GOT3 (cell line): ENCODE data around the gene TBL1X.

ENCODE experiments used
- DNase-seq: peaks from one replicate; lab custom pipeline; 2025; ENCODE audit warnings: mixed read lengths; lab: John Stamatoyannopoulos, UW

TBL1X gene

GRCh38 chrX:9587642-9588041 lies 122.8 kb downstream of the TBL1X start:
- DNase-seq, result no peak

- no peak for DNase-seq
Measured at GRCh38 chrX:9591496-9591895, 126.6 kb downstream of the TBL1X start.

- DNase-seq, result no peak
Measured at GRCh38 chrX:9593756-9594155, 128.9 kb downstream of the TBL1X start.

- no peak for DNase-seq
Measured at GRCh38 chrX:9595174-9595573, 130.3 kb downstream of the TBL1X start.

- no peak for DNase-seq
Measured at GRCh38 chrX:9596837-9597236, 132.0 kb downstream of the TBL1X start.

- DNase-seq, result no peak
Measured at GRCh38 chrX:9597361-9598035, 132.6 kb downstream of the TBL1X start.

- no peak for DNase-seq
Measured at GRCh38 chrX:9598344-9598743, 133.5 kb downstream of the TBL1X start.

GRCh38 chrX:9604111-9604907 lies 139.5 kb downstream of the TBL1X start:
- no peak for DNase-seq

- no peak for DNase-seq
Measured at GRCh38 chrX:9604908-9605306, 140.0 kb downstream of the TBL1X start.

GRCh38 chrX:9605484-9605883 lies 140.6 kb downstream of the TBL1X start:
- DNase-seq, result no peak

- no peak for DNase-seq
Measured at GRCh38 chrX:9606971-9607370, 142.1 kb downstream of the TBL1X start.

GRCh38 chrX:9609499-9609898 lies 144.6 kb downstream of the TBL1X start:
- DNase-seq, result no peak

GRCh38 chrX:9609987-9610386 lies 145.1 kb downstream of the TBL1X start:
- no peak for DNase-seq

- DNase-seq, result no peak
Measured at GRCh38 chrX:9610771-9611392, 146.0 kb downstream of the TBL1X start.

GRCh38 chrX:9611436-9612145 lies 146.7 kb downstream of the TBL1X start:
- no peak for DNase-seq

GRCh38 chrX:9612146-9612505 lies 147.3 kb downstream of the TBL1X start:
- DNase-seq, result no peak

- no peak for DNase-seq
Measured at GRCh38 chrX:9614016-9614415, 149.2 kb downstream of the TBL1X start.

- DNase-seq, result no peak
Measured at GRCh38 chrX:9619133-9619532, 154.3 kb downstream of the TBL1X start.

- DNase-seq, result no peak
Measured at GRCh38 chrX:9619581-9619980, 154.7 kb downstream of the TBL1X start.

- DNase-seq, result no peak
Measured at GRCh38 chrX:9622128-9622527, 157.3 kb downstream of the TBL1X start.

- DNase-seq, result no peak
Measured at GRCh38 chrX:9626379-9626778, 161.5 kb downstream of the TBL1X start.

- DNase-seq, result no peak
Measured at GRCh38 chrX:9627922-9628321, 163.1 kb downstream of the TBL1X start.
